Measurements from ENCODE around the gene TMEM61.

DNA sequence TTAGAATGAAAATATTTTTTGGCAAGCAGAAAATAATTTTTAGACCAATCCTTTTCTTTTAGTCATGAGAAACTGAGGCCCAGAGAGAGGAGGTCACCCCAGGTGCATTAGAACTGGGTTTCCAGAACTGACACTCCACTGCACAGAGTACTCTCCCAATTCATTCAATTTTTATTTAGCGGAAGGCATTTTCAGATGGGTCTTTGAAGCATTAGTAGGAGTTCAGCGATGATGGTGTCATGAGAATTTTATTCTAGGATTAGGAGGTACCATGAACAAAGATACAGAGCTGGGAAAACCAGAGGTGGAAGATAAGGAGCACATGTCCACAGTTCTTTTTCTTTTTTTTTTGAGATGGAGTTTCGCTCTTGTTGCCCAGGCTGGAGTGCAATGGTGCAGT lies 61.2 kb downstream of the TMEM61 start:
- TF ChIP-seq CTCF (IDR thresholded peaks at IDR 0.05): no peak
- no peak for TF ChIP-seq EP300 (IDR thresholded peaks at IDR 0.05; ENCODE audit: low read depth)
- no peak for TF ChIP-seq POLR2A (IDR thresholded peaks at IDR 0.05)
- no peak for TF ChIP-seq POLR2AphosphoS5 (IDR thresholded peaks at IDR 0.05)
